A673 (cell line): ENCODE data around the gene PIM3.

Source experiments
- CTCF ChIP-seq: fragments of 300-800, 200-600 bp; sonication (generic); conservative IDR thresholded peaks from 2 replicates; pipeline ENCODE4 v1.5.1; 2017; ENCODE audit warnings: low read depth, mild to moderate bottlenecking, antibody characterized with exemption, low read length, moderate library complexity, mixed read lengths
- EZH2 ChIP-seq: fragments of 200-600 bp; sonication (generic); IDR thresholded peaks from 2 replicates; pipeline ENCODE4 v1.6.1; 2017; ENCODE audit warnings: borderline replicate concordance, low read depth, mild to moderate bottlenecking, mixed read lengths, antibody characterized with exemption, low read length; ENCODE audit not compliant: poor library complexity, severe bottlenecking

- TF ChIP-seq CTCF: no peak
- TF ChIP-seq EZH2: no peak
Measured at GRCh38 chr22:49956418-49956770, 4.2 kb upstream of the PIM3 start.
